GM23248 (cell line): ENCODE data around the gene MUCL3. TPM values are rescaled to one million over a fixed set of nuclear protein-coding genes. Genes with fewer than 3 reads are reported as not detected.

ENCODE experiments used
- DNase-seq: peaks from one replicate; pipeline ENCODE4 v3.0.0-alpha.2; 2015
- H2AFZ ChIP-seq: fragments of 200-600 bp; sonication (generic); 2 replicates; pipeline ENCODE4 v1.6.1; 2016; ENCODE audit warnings: antibody characterized with exemption
- H3F3A ChIP-seq: fragments of 200-600 bp; sonication (generic); 2 replicates; pipeline ENCODE4 v1.6.1; 2016; ENCODE audit warnings: mild to moderate bottlenecking, antibody characterized with exemption, mixed run types; ENCODE audit not compliant: insufficient read depth
- H3K27ac ChIP-seq: fragments of 200-600 bp; sonication (generic); 2 replicates; pipeline ENCODE4 v1.5.1; 2016; ENCODE audit warnings: mild to moderate bottlenecking
- H3K27me3 ChIP-seq: fragments of 200-600 bp; sonication (generic); replicated peaks from 2 replicates; pipeline ENCODE4 v1.6.1; 2016; ENCODE audit warnings: mild to moderate bottlenecking; ENCODE audit not compliant: insufficient read depth
- H3K36me3 ChIP-seq: fragments of 200-600 bp; sonication (generic); 2 replicates; pipeline ENCODE4 v1.6.1; 2016; ENCODE audit warnings: low read depth, mild to moderate bottlenecking
- H3K4me1 ChIP-seq: fragments of 200-600 bp; sonication (generic); 2 replicates; pipeline ENCODE4 v1.6.1; 2016; ENCODE audit warnings: mild to moderate bottlenecking; ENCODE audit not compliant: insufficient read depth
- H3K4me2 ChIP-seq: fragments of 200-600 bp; sonication (generic); one replicate; pipeline ENCODE4 v1.6.1; 2016; ENCODE audit warnings: mild to moderate bottlenecking; ENCODE audit not compliant: unreplicated experiment
- H3K4me3 ChIP-seq: fragments of 200-600 bp; sonication (generic); 2 replicates; pipeline ENCODE4 v1.5.1; 2016; ENCODE audit warnings: mild to moderate bottlenecking
- H3K79me2 ChIP-seq: fragments of 200-600 bp; sonication (generic); 2 replicates; pipeline ENCODE4 v1.6.1; 2016; ENCODE audit warnings: mild to moderate bottlenecking; ENCODE audit not compliant: insufficient read depth
- H3K9ac ChIP-seq: fragments of 200-600 bp; sonication (generic); 2 replicates; pipeline ENCODE4 v1.6.1; 2016; ENCODE audit warnings: mild to moderate bottlenecking
- H3K9me2 ChIP-seq: fragments of 200-600 bp; sonication (generic); 2 replicates; pipeline ENCODE4 v1.6.1; 2016; ENCODE audit warnings: mixed run types, mild to moderate bottlenecking, moderate library complexity; ENCODE audit not compliant: insufficient read depth
- H3K9me3 ChIP-seq: fragments of 200-600 bp; sonication (generic); one replicate; pipeline ENCODE4 v1.6.1; 2017; ENCODE audit warnings: low read depth
- H4K20me1 ChIP-seq: fragments of 200-600 bp; sonication (generic); 2 replicates; pipeline ENCODE4 v1.6.0; 2016; ENCODE audit not compliant: insufficient read depth
- EZH2 ChIP-seq: fragments of 200-600 bp; sonication (generic); IDR thresholded peaks from 2 replicates; pipeline ENCODE4 v1.6.1; 2018; ENCODE audit warnings: antibody characterized with exemption, mild to moderate bottlenecking; ENCODE audit not compliant: insufficient read depth, poor library complexity, severe bottlenecking
- EZH2phosphoT487 ChIP-seq: fragments of 200-600 bp; sonication (generic); IDR thresholded peaks from 2 replicates; pipeline ENCODE4 v1.6.1; 2018; ENCODE audit warnings: antibody characterized with exemption, moderate library complexity, mild to moderate bottlenecking, low read depth; ENCODE audit not compliant: insufficient read depth
- WGBS, 2 experiments: methylation state at CpG; one replicate each; pipeline ENCODE4 v1.1.6; 2015 to 2017; ENCODE audit warnings: low lambda C conversion rate in 2 of 2, low coverage in 1 of 2; ENCODE audit errors: missing lambda C conversion rate in 2 of 2; 5-methylcytosine and 5-hydroxymethylcytosine counted together
- in situ Hi-C: fragments of 300-500 bp; cut with MboI; formaldehyde crosslinking; loops from 2 replicates; pipeline ENCODE4 v1.15.0; 2020
- polyA plus RNA-seq: library from polyadenylated mRNA; unstranded; fragments of >200 nt; fragmentation: Nextera tagmentation; extraction: Ambion mirVana; gene quantifications from 2 replicates; pipeline ENCODE4 v1.2.1, GENCODE V29; 2016
- total RNA-seq: library from RNA; depleted of rRNA; stranded (reverse); fragments of >200 nt; shearing (Covaris generic); gene quantifications from 2 replicates; pipeline ENCODE4 v1.2.3, GENCODE V29; 2014

MUCL3 gene
- total and polyA plus RNA-seq, 2 experiments from 2014 or later: not detected

- Histone ChIP-seq H2AFZ (peak within 1 kb of the TSS; percentile 84), H3K4me2 (peak within 1 kb of the TSS; percentile 77), H4K20me1 (no peaks in the 10 kb centered on the region), H3K4me1 (peaks cover 2% of the 10 kb centered on the region; the same call in 1 of the 2 replicates), H3K9me2 (no peaks in the 10 kb centered on the region), H3K27me3 (no peaks in the 10 kb centered on the region), H3K4me3 (peak within 1 kb of the TSS; percentile 74), H3K9ac (peak within 1 kb of the TSS; percentile 90), H3K27ac (peak within 1 kb of the TSS; percentile 72), H3K79me2 (peaks cover 8% of the 10 kb centered on the region), H3K36me3 (0 out of 2 replicates have a peak, but pooled peaks cover 3% of the 10 kb centered on the region), H3F3A (peaks cover 12% of the 10 kb centered on the region), H3K9me3 (no peaks in the 10 kb centered on the region)
- TF ChIP-seq EZH2 (no peak), EZH2phosphoT487 (no peak)
- 1 to 2% methylated on average over 29 to 52 of the region's 52 CpGs for WGBS, 2 experiments
- in situ Hi-C loops: loop anchor here (10.0 kb wide), 1 partner anchor 161 kb away; no protein-coding TSS in a partner anchor
- peak; percentile 93 for DNase-seq
These were observed 26.5 kb upstream of the MUCL3 start, which contains the start of gene VARS2 for GRCh38 chr6:30914076-30914853. Gene VARS2 (plus strand): TSS chr6:30914238. CDS start chr6:30914837, 599 bp downstream.

- H4K20me1 ChIP-seq: no peaks in the 10 kb centered on the region
- H3K79me2 ChIP-seq: no peaks in the 10 kb centered on the region
- H3F3A ChIP-seq: peaks cover 12% of the 10 kb centered on the region
- 34 to 35% methylated on average over 17 of the region's 17 CpGs for WGBS, 2 experiments
- peak overlapping the region; percentile 84 for H2AFZ ChIP-seq
- H3K27ac ChIP-seq: peak overlapping the region; percentile 72
- in situ Hi-C loops: loop anchor here (10.0 kb wide), 1 partner anchor 160 kb away; no protein-coding TSS in a partner anchor
- H3K9me2 ChIP-seq: no peaks in the 10 kb centered on the region
- peak overlapping the region; percentile 90 for H3K9ac ChIP-seq
- H3K9me3 ChIP-seq: no peaks in the 10 kb centered on the region
- peak overlapping the region; percentile 74 for H3K4me3 ChIP-seq
- 0 out of 2 replicates have a peak, but pooled peaks cover 3% of the 10 kb centered on the region for H3K36me3 ChIP-seq
- peak overlapping the region; percentile 77 for H3K4me2 ChIP-seq
- TF ChIP-seq EZH2phosphoT487 (no peak), EZH2 (no peak)
- H3K27me3 ChIP-seq: no peaks in the 10 kb centered on the region
- H3K4me1 ChIP-seq: no peaks in the 10 kb centered on the region
- peak; percentile 31 for DNase-seq
These were observed 25.8 kb upstream of the MUCL3 start for GRCh38 chr6:30914854-30915590.

GRCh38 chr6:30915591-30915946 is 25.2 kb upstream of the MUCL3 start:
- no peaks in the 10 kb centered on the region for H3K27me3 ChIP-seq
- peak; percentile 77 for DNase-seq
- H4K20me1 ChIP-seq: no peaks in the 10 kb centered on the region
- H3K4me1 ChIP-seq: no peaks in the 10 kb centered on the region
- 0 out of 2 replicates have a peak, but pooled peaks cover 3% of the 10 kb centered on the region for H3K36me3 ChIP-seq
- in situ Hi-C loops: loop anchor here (10.0 kb wide), 1 partner anchor 159 kb away; no protein-coding TSS in a partner anchor
- no peaks in the 10 kb centered on the region for H3K9me3 ChIP-seq
- no peaks in the 10 kb centered on the region for H3K79me2 ChIP-seq
- H3K9me2 ChIP-seq: no peaks in the 10 kb centered on the region
- peak overlapping the region; percentile 90; the same call in 1 of the 2 replicates for H3K9ac ChIP-seq
- H3K4me3 ChIP-seq: no peak overlapping the region
- 41 to 47% methylated on average over 5 of the region's 5 CpGs for WGBS, 2 experiments
- H3F3A ChIP-seq: peaks cover 12% of the 10 kb centered on the region
- TF ChIP-seq EZH2phosphoT487: no peak
- TF ChIP-seq EZH2: no peak
- H3K4me2 ChIP-seq: no peak overlapping the region
- H2AFZ ChIP-seq: peak overlapping the region; percentile 47; the same call in 1 of the 2 replicates
- no peak overlapping the region for H3K27ac ChIP-seq

- Histone ChIP-seq H3K4me3 (no peak overlapping the region), H3K9me3 (no peaks in the 10 kb centered on the region), H3K27me3 (no peaks in the 10 kb centered on the region), H3K36me3 (0 out of 2 replicates have a peak, but pooled peaks cover 3% of the 10 kb centered on the region), H2AFZ (no peak overlapping the region), H3K27ac (no peak overlapping the region), H3K9me2 (no peaks in the 10 kb centered on the region), H4K20me1 (no peaks in the 10 kb centered on the region), H3K79me2 (no peaks in the 10 kb centered on the region), H3K4me2 (no peak overlapping the region), H3K4me1 (no peaks in the 10 kb centered on the region), H3F3A (peaks cover 12% of the 10 kb centered on the region), H3K9ac (0 out of 2 replicates have a peak overlapping the region, but pooled peaks have one; percentile 7)
- TF ChIP-seq EZH2phosphoT487 (no peak), EZH2 (no peak)
- DNase-seq: no peak
- in situ Hi-C loops: loop anchor here (10.0 kb wide), 1 partner anchor 158 kb away; no protein-coding TSS in a partner anchor
- WGBS, 2 experiments: 91 to 92% methylated on average over 7 of the region's 7 CpGs
These were observed 23.7 kb upstream of the MUCL3 start for GRCh38 chr6:30917041-30917440.
